Ectodermal cell (in vitro differentiated cells): Measurements from ENCODE around the gene C1orf159. TPM values are rescaled to one million over a fixed set of nuclear protein-coding genes. Genes with fewer than 3 reads are reported as not detected.

ENCODE experiments used
- H3K27ac ChIP-seq: 2 replicates; pipeline ENCODE4 v1.7.0; 2013; ENCODE audit warnings: mild to moderate bottlenecking, low read depth, low read length; ENCODE audit not compliant: insufficient read depth, poor library complexity, severe bottlenecking
- H3K27me3 ChIP-seq: 2 replicates; pipeline ENCODE4 v1.7.0; 2013; ENCODE audit warnings: mild to moderate bottlenecking, low read length; ENCODE audit not compliant: insufficient read depth, control insufficient read depth, poor library complexity, severe bottlenecking
- H3K36me3 ChIP-seq: one replicate; pipeline ENCODE4 v1.7.0; 2013; ENCODE audit warnings: low read length; ENCODE audit not compliant: control insufficient read depth, insufficient read depth
- H3K4me1 ChIP-seq: one replicate; pipeline ENCODE4 v1.7.0; 2013; ENCODE audit warnings: low read length; ENCODE audit not compliant: control insufficient read depth, insufficient read depth
- H3K4me3 ChIP-seq: 2 replicates; pipeline ENCODE4 v1.7.0; 2013; ENCODE audit warnings: low read depth, low read length, control low read depth; ENCODE audit not compliant: insufficient read depth
- H3K9me3 ChIP-seq: 2 replicates; pipeline ENCODE4 v1.7.0; 2013; ENCODE audit warnings: mild to moderate bottlenecking, low read length, moderate library complexity; ENCODE audit not compliant: control insufficient read depth
- WGBS, 2 experiments: methylation state at CpG; one replicate each; pipeline ENCODE4 v1.1.7; 2013; ENCODE audit warnings: missing lambda C conversion rate in 2 of 2; 5-methylcytosine and 5-hydroxymethylcytosine counted together
- polyA plus RNA-seq, 4 experiments: library from polyadenylated mRNA; stranded (reverse); fragments of 50-300 nt; gene quantifications; one replicate each; pipeline ENCODE4 v1.2.3, GENCODE V29; 2013

Gene C1orf159
- polyA plus RNA-seq (2013, experiment 1 of 4), result 16.3 TPM
- polyA plus RNA-seq (2013, experiment 2 of 4), result 16.8 TPM
- polyA plus RNA-seq (2013, experiment 3 of 4), result 17.5 TPM
- polyA plus RNA-seq (2013, experiment 4 of 4), result 18.7 TPM

- no peaks in the 10 kb centered on the region for H3K4me1 ChIP-seq
- H3K36me3 ChIP-seq, result peaks cover 5% of the 10 kb centered on the region
- H3K4me3 ChIP-seq, result peak within 1 kb of the TSS; percentile 76
- peak within 1 kb of the TSS; percentile 50 for H3K27ac ChIP-seq
- peaks cover 37% of the 10 kb centered on the region for H3K27me3 ChIP-seq
- 0% methylated on average over 128 of the region's 128 CpGs for WGBS, 2 experiments
- no peaks in the 10 kb centered on the region for H3K9me3 ChIP-seq
Observed at GRCh38 chr1:1115786-1116700, at the start of gene C1orf159. Gene C1orf159, minus strand, starts transcription at chr1:1116089. Its CDS starts 24,546 bp downstream, at chr1:1091543.

DNA sequence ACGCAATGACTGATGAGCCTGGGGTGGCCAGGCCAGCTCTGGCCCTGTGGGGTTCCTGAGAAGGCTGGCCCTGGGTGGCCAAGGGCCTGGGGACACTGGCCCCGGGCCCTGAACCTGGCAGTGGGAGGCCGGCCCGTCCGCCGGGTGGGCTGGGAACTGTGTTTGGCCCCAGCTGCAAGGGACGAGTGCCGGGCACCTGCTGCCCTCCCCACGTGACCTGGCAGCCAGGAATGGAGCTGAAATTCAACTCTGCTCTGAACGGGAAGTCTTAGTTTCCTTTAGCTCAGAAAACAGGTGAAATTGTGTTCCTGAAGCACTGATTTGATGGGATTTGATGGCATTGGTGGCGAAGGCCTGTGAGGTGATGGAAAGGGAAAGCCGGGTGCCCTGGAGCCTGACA is 49.6 kb upstream of the C1orf159 start:
- Histone ChIP-seq H3K27ac (no peak overlapping the region), H3K4me3 (no peak overlapping the region), H3K36me3 (no peaks in the 10 kb centered on the region), H3K4me1 (peaks cover 21% of the 10 kb centered on the region), H3K27me3 (peaks cover 3% of the 10 kb centered on the region), H3K9me3 (no peaks in the 10 kb centered on the region)
- WGBS, 2 experiments, result 84 to 86% methylated on average over 12 of the region's 12 CpGs

- H3K9me3 ChIP-seq, result no peaks in the 10 kb centered on the region
- H3K4me1 ChIP-seq, result peaks cover 15% of the 10 kb centered on the region
- H3K36me3 ChIP-seq, result no peaks in the 10 kb centered on the region
- 70 to 77% methylated on average over 48 of the region's 48 CpGs for WGBS, 2 experiments
- H3K4me3 ChIP-seq, result no peak overlapping the region
- peaks cover 3% of the 10 kb centered on the region for H3K27me3 ChIP-seq
- H3K27ac ChIP-seq, result no peak overlapping the region
Observed at GRCh38 chr1:1164701-1165451, 49.0 kb upstream of the C1orf159 start.

DNA sequence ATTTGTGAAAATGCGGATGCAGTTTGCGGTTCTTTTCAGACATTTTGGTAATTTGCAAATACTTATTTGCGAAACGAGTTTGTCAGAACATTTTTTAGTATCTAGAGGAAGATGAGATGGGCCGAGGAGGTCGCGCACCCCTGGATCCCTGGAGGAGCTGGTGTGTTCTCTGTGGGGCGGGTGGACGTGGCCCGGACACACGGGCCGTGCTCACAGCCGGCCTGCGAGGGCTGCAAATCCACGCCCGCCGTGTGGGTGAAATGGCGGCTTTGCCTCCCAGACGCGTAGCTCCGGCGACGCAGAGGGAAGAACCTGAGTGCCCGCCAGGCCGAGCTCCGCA is 48.4 kb upstream of the C1orf159 start:
- Histone ChIP-seq H3K36me3 (no peaks in the 10 kb centered on the region), H3K4me3 (no peak overlapping the region), H3K27ac (no peak overlapping the region), H3K4me1 (peaks cover 11% of the 10 kb centered on the region), H3K9me3 (no peaks in the 10 kb centered on the region), H3K27me3 (peaks cover 3% of the 10 kb centered on the region)
- WGBS, 2 experiments, result 81 to 87% methylated on average over 26 of the region's 26 CpGs

DNA sequence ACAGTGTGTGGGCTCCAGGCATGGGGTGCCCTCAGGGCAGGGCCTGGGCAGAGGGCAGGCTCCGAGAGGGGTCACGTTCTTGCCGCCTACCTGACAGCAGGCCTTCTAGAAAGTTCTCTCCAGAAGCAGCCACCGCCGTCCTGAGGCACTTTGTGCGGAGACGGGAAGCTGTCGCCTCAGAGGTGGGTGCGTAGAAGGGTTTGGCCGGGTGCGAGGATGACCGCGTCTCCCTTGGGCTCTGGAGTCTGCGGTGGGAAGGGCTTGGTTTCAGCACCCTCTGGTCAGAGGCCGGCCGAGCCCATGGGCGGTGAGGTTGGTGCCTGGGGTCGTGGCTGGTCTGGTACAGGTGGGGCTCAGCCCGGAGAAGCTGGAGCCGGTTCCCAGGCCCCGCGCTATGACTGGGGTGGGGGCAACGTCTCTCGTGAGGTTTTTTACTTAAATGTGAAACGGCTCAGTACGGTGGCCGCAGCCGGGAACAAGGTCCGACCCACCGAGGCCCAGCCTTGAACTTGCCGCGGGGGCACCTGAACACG is 47.7 kb upstream of the C1orf159 start:
- Histone ChIP-seq H3K27me3 (peaks cover 3% of the 10 kb centered on the region), H3K4me3 (no peak overlapping the region), H3K9me3 (no peaks in the 10 kb centered on the region), H3K4me1 (peaks cover 12% of the 10 kb centered on the region), H3K36me3 (no peaks in the 10 kb centered on the region), H3K27ac (no peak overlapping the region)
- 95 to 96% methylated on average over 33 of the region's 33 CpGs for WGBS, 2 experiments

- no peak overlapping the region for H3K4me3 ChIP-seq
- no peaks in the 10 kb centered on the region for H3K9me3 ChIP-seq
- no peak overlapping the region for H3K27ac ChIP-seq
- peaks cover 18% of the 10 kb centered on the region for H3K4me1 ChIP-seq
- WGBS, 2 experiments, result 84 to 88% methylated on average over 73 of the region's 73 CpGs
- H3K27me3 ChIP-seq, result peaks cover 3% of the 10 kb centered on the region
- no peaks in the 10 kb centered on the region for H3K36me3 ChIP-seq
Observed at GRCh38 chr1:1162597-1163537, 47.0 kb upstream of the C1orf159 start.

GRCh38 chr1:1161683-1162079 is 45.8 kb upstream of the C1orf159 start:
- no peaks in the 10 kb centered on the region for H3K9me3 ChIP-seq
- H3K27me3 ChIP-seq, result peaks cover 3% of the 10 kb centered on the region
- no peak overlapping the region for H3K4me3 ChIP-seq
- H3K4me1 ChIP-seq, result peaks cover 23% of the 10 kb centered on the region
- 85 to 88% methylated on average over 17 of the region's 17 CpGs for WGBS, 2 experiments
- no peak overlapping the region for H3K27ac ChIP-seq
- no peaks in the 10 kb centered on the region for H3K36me3 ChIP-seq

GRCh38 chr1:1161078-1161682 is 45.3 kb upstream of the C1orf159 start:
- Histone ChIP-seq H3K4me1 (peaks cover 22% of the 10 kb centered on the region), H3K27me3 (peaks cover 3% of the 10 kb centered on the region), H3K9me3 (no peaks in the 10 kb centered on the region), H3K27ac (no peak overlapping the region), H3K4me3 (no peak overlapping the region), H3K36me3 (no peaks in the 10 kb centered on the region)
- 93 to 96% methylated on average over 29 of the region's 29 CpGs for WGBS, 2 experiments

DNA sequence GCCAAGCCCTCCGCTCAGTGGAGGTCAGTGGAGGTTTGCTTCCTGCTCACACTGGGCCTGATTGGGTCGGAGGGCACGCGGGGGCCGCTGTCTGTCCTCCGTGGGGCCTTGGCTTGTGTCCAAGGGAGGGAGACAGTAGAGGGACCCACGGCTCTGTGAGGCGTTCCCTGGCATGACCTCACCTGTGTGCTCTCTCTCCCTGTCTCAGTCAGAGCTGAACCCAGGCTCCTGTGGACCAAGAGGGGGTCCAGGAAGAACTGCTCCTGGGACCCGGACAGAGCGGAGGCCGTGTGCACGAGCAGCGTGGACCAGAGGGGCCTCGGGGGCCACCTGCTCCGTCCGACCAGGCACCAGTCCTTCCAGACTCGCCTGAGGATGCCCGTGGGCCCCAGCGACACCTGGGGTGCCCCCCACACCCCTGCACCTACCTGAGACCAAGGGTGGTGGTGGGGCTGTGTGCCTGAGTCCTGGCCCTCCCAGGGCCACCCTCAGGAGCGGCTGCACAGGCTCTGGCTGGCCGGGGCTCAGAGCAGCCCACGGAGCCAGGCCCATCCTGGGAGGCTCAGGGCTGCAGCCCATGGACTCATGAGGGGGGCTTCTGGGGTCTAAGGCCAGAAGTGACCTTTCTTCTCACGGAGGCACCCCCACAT is 44.5 kb upstream of the C1orf159 start:
- H3K9me3 ChIP-seq, result no peaks in the 10 kb centered on the region
- H3K27me3 ChIP-seq, result peaks cover 3% of the 10 kb centered on the region
- no peak overlapping the region for H3K27ac ChIP-seq
- 91 to 95% methylated on average over 23 of the region's 23 CpGs for WGBS, 2 experiments
- H3K36me3 ChIP-seq, result no peaks in the 10 kb centered on the region
- no peak overlapping the region for H3K4me3 ChIP-seq
- peaks cover 20% of the 10 kb centered on the region for H3K4me1 ChIP-seq
